ENCODE data around the gene DNAJC7.

DNAJC7 gene

GRCh38 chr17:42039794-42040763 lies 22.8 kb upstream of the DNAJC7 start:
- Histone ChIP-seq H3K9ac (ENCODE audit: low read depth, low read length) (no peak overlapping the region), H3K4me1 (ENCODE audit: insufficient read depth, low read length) (no peaks in the 10 kb centered on the region), H3K4me3 (ENCODE audit: low read length) (no peak overlapping the region), H3K27ac (ENCODE audit: low read length) (no peak overlapping the region), H3K27me3 (ENCODE audit: insufficient read depth, low read length) (no peaks in the 10 kb centered on the region), H3K9me3 (ENCODE audit: insufficient read depth, low read depth, low read length) (no peaks in the 10 kb centered on the region), H3K36me3 (ENCODE audit: insufficient read depth, low read depth, low read length) (no peaks in the 10 kb centered on the region)

GRCh38 chr17:42038221-42038973 lies 21.2 kb upstream of the DNAJC7 start:
- Histone ChIP-seq H3K27ac (ENCODE audit: low read length) (no peak overlapping the region), H3K9me3 (ENCODE audit: insufficient read depth, low read depth, low read length) (no peaks in the 10 kb centered on the region), H3K36me3 (ENCODE audit: insufficient read depth, low read depth, low read length) (no peaks in the 10 kb centered on the region), H3K9ac (ENCODE audit: low read depth, low read length) (no peak overlapping the region), H3K4me1 (ENCODE audit: insufficient read depth, low read length) (no peaks in the 10 kb centered on the region), H3K4me3 (ENCODE audit: low read length) (no peak overlapping the region), H3K27me3 (ENCODE audit: insufficient read depth, low read length) (no peaks in the 10 kb centered on the region)

GRCh38 chr17:42034059-42034458 lies 16.8 kb upstream of the DNAJC7 start:
- Histone ChIP-seq H3K36me3 (ENCODE audit: insufficient read depth, low read depth, low read length) (no peaks in the 10 kb centered on the region), H3K27ac (ENCODE audit: low read length) (no peak overlapping the region), H3K4me1 (ENCODE audit: insufficient read depth, low read length) (no peaks in the 10 kb centered on the region), H3K4me3 (ENCODE audit: low read length) (no peak overlapping the region), H3K9ac (ENCODE audit: low read depth, low read length) (no peak overlapping the region), H3K9me3 (ENCODE audit: insufficient read depth, low read depth, low read length) (no peaks in the 10 kb centered on the region), H3K27me3 (ENCODE audit: insufficient read depth, low read length) (no peaks in the 10 kb centered on the region)

DNA sequence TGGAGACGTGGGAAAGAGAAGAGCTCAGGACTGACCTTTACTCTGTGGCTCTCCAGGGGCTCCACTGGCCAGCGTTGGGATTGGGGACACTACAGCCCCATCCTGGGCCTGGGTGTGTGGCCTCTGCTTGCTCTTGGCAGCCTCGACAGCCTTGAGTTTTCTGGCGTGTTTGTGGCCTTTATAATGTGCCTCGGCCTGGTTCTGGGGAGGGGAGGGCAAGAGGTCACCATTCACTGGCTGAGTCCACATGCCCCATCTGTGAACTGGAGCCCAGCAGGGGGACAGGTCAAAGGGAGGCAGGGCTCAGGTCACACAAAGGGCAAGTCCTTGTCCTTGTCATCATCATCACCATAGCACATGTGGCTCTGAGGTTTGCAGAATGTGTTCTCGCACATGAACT lies 14.3 kb upstream of the DNAJC7 start:
- no peaks in the 10 kb centered on the region for H3K27me3 ChIP-seq (ENCODE audit: insufficient read depth, low read length)
- peaks cover 10% of the 10 kb centered on the region for H3K4me1 ChIP-seq (ENCODE audit: insufficient read depth, low read length)
- no peaks in the 10 kb centered on the region for H3K9me3 ChIP-seq (ENCODE audit: insufficient read depth, low read depth, low read length)
- no peak overlapping the region for H3K9ac ChIP-seq (ENCODE audit: low read depth, low read length)
- no peak overlapping the region for H3K4me3 ChIP-seq (ENCODE audit: low read length)
- no peak overlapping the region for H3K27ac ChIP-seq (ENCODE audit: low read length)
- H3K36me3 ChIP-seq (ENCODE audit: insufficient read depth, low read depth, low read length): no peaks in the 10 kb centered on the region

DNA sequence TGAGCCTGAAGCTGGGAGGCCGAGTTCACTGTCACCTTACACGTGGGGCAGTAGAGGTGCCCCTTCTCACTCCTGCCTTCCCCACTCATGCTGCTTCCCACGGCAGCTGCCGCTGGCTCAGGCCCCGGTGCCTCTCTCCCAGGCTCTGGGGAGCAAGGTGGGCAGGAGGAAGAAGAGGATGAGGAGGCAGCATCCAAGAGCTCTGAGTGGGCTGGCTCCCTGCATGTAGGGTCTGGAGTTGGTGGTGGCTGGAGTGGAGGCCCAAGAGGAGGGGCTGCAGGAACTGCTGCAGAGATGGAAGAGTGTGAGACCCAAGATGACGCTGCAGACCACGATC lies 11.5 kb upstream of the DNAJC7 start:
- Histone ChIP-seq H3K4me1 (ENCODE audit: insufficient read depth, low read length) (peaks cover 12% of the 10 kb centered on the region), H3K4me3 (ENCODE audit: low read length) (no peak overlapping the region), H3K9ac (ENCODE audit: low read depth, low read length) (no peak overlapping the region), H3K36me3 (ENCODE audit: insufficient read depth, low read depth, low read length) (peaks cover 16% of the 10 kb centered on the region), H3K27ac (ENCODE audit: low read length) (no peak overlapping the region), H3K27me3 (ENCODE audit: insufficient read depth, low read length) (no peaks in the 10 kb centered on the region), H3K9me3 (ENCODE audit: insufficient read depth, low read depth, low read length) (no peaks in the 10 kb centered on the region)

GRCh38 chr17:42027961-42028790 lies 10.9 kb upstream of the DNAJC7 start:
- H3K36me3 ChIP-seq (ENCODE audit: insufficient read depth, low read depth, low read length): peaks cover 22% of the 10 kb centered on the region
- no peak overlapping the region for H3K27ac ChIP-seq (ENCODE audit: low read length)
- no peaks in the 10 kb centered on the region for H3K27me3 ChIP-seq (ENCODE audit: insufficient read depth, low read length)
- no peak overlapping the region for H3K4me3 ChIP-seq (ENCODE audit: low read length)
- peak overlapping the region; percentile 6; the same call in 1 of the 2 replicates for H3K9ac ChIP-seq (ENCODE audit: low read depth, low read length)
- H3K4me1 ChIP-seq (ENCODE audit: insufficient read depth, low read length): peaks cover 12% of the 10 kb centered on the region
- H3K9me3 ChIP-seq (ENCODE audit: insufficient read depth, low read depth, low read length): no peaks in the 10 kb centered on the region

- Histone ChIP-seq H3K27me3 (ENCODE audit: insufficient read depth, low read length) (no peaks in the 10 kb centered on the region), H3K9me3 (ENCODE audit: insufficient read depth, low read depth, low read length) (no peaks in the 10 kb centered on the region), H3K36me3 (ENCODE audit: insufficient read depth, low read depth, low read length) (peaks cover 28% of the 10 kb centered on the region), H3K9ac (ENCODE audit: low read depth, low read length) (no peak overlapping the region), H3K4me3 (ENCODE audit: low read length) (no peak overlapping the region), H3K27ac (ENCODE audit: low read length) (no peak overlapping the region), H3K4me1 (ENCODE audit: insufficient read depth, low read length) (peaks cover 12% of the 10 kb centered on the region)
Observed at GRCh38 chr17:42027590-42027889, 10.3 kb upstream of the DNAJC7 start.

DNA sequence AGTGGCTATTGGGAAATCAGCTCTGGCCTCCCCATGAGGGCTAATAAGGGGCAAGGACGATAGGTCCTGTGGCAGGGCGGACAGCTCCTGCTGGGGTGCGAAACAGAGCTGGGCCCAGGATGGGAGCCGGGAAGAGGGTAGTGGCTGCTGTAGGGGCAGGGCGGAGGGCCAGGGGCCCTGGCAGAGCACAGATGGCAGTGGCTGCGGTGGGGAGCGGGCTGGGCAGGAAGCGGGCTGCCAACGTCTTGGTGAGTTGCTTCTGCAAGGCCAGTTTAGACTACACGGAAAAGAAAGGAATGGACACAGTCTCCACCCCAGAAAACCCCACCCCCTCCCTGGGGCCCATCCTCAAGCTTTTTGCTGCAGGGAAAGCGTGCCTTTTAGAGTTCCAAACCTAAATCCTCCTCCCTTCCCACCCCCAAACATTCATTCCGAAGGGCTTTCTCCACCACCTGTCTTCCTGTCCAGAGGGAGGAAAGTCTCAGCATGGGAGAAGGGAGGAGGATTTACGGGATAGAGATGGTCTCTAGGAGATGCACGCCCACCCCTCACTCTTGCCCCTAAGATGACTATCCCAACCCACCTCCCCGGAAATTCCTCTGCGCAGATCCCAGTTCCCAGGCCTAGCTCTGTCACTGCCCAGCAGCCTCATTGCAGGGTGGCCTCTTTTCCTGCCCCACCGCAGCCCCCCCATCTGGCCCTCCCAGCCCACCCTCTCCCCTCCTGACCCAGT lies 9.8 kb upstream of the DNAJC7 start:
- Histone ChIP-seq H3K4me3 (ENCODE audit: low read length) (no peak overlapping the region), H3K27ac (ENCODE audit: low read length) (no peak overlapping the region), H3K27me3 (ENCODE audit: insufficient read depth, low read length) (no peaks in the 10 kb centered on the region), H3K9ac (ENCODE audit: low read depth, low read length) (no peak overlapping the region), H3K36me3 (ENCODE audit: insufficient read depth, low read depth, low read length) (peaks cover 34% of the 10 kb centered on the region), H3K4me1 (ENCODE audit: insufficient read depth, low read length) (peaks cover 12% of the 10 kb centered on the region), H3K9me3 (ENCODE audit: insufficient read depth, low read depth, low read length) (no peaks in the 10 kb centered on the region)

DNA sequence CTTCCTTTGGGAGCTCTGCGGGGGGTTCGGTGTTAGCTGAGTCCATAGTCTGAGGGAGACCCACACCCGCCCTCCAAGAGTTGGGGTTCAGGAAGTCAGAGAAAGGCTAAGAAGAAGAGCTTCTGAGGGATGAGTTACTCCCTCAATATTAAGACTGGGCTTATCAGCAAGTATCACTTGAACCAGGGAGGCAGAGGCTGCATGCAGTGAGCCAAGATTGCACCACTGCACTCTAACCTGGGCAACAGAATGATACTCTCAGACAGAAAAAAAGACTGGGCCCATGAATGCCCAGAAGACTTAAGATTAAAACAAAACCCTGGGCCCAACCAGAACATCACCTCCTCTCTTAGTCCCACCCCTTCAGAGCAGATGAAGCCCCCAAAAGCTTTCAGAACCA lies 8.7 kb upstream of the DNAJC7 start:
- Histone ChIP-seq H3K9ac (ENCODE audit: low read depth, low read length) (no peak overlapping the region), H3K4me3 (ENCODE audit: low read length) (no peak overlapping the region), H3K9me3 (ENCODE audit: insufficient read depth, low read depth, low read length) (no peaks in the 10 kb centered on the region), H3K27ac (ENCODE audit: low read length) (no peak overlapping the region), H3K27me3 (ENCODE audit: insufficient read depth, low read length) (no peaks in the 10 kb centered on the region), H3K4me1 (ENCODE audit: insufficient read depth, low read length) (peaks cover 15% of the 10 kb centered on the region), H3K36me3 (ENCODE audit: insufficient read depth, low read depth, low read length) (peaks cover 42% of the 10 kb centered on the region)

GRCh38 chr17:42025191-42025579 lies 7.9 kb upstream of the DNAJC7 start:
- Histone ChIP-seq H3K4me1 (ENCODE audit: insufficient read depth, low read length) (peaks cover 15% of the 10 kb centered on the region), H3K9ac (ENCODE audit: low read depth, low read length) (no peak overlapping the region), H3K27ac (ENCODE audit: low read length) (no peak overlapping the region), H3K27me3 (ENCODE audit: insufficient read depth, low read length) (no peaks in the 10 kb centered on the region), H3K4me3 (ENCODE audit: low read length) (no peak overlapping the region), H3K36me3 (ENCODE audit: insufficient read depth, low read depth, low read length) (peaks cover 42% of the 10 kb centered on the region), H3K9me3 (ENCODE audit: insufficient read depth, low read depth, low read length) (no peaks in the 10 kb centered on the region)

Data from iPS-20b (cell line).